Measurements from ENCODE around the gene C2orf81.

DNA sequence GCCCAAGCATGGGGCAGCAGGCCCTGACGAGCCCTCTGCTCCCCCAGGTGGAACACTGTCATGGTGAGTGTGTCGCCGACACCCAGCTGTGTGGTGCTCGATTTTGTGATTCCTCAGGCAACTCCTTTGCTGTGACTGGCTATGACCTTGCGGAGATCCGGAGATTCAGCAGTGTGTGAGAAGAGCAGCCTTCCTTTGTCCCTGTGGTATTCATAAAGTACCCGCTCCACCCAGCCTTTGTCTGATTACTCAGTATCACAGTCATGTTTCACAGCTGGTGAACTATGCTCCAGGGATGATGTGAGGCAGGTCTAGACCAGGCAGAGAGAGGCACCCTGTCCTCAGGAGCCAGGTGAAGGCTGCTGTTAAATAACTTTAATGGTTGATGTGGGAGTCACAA lies 4.1 kb upstream of the C2orf81 start:
- TF ChIP-seq HCFC1 (IDR thresholded peaks at IDR 0.05; ENCODE audit: low read length) (no peak), SUZ12 (IDR thresholded peaks at IDR 0.05; ENCODE audit: unreplicated experiment) (no peak), JUND (IDR thresholded peaks at IDR 0.05; ENCODE audit: low read depth, low read length) (no peak)
- TF ChIP-seq, protein P1, sequence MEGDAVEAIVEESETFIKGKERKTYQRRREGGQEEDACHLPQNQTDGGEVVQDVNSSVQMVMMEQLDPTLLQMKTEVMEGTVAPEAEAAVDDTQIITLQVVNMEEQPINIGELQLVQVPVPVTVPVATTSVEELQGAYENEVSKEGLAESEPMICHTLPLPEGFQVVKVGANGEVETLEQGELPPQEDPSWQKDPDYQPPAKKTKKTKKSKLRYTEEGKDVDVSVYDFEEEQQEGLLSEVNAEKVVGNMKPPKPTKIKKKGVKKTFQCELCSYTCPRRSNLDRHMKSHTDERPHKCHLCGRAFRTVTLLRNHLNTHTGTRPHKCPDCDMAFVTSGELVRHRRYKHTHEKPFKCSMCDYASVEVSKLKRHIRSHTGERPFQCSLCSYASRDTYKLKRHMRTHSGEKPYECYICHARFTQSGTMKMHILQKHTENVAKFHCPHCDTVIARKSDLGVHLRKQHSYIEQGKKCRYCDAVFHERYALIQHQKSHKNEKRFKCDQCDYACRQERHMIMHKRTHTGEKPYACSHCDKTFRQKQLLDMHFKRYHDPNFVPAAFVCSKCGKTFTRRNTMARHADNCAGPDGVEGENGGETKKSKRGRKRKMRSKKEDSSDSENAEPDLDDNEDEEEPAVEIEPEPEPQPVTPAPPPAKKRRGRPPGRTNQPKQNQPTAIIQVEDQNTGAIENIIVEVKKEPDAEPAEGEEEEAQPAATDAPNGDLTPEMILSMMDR (IDR thresholded peaks at IDR 0.05 in 2 of 3, conservative IDR thresholded peaks at IDR 0.05 in 1 of 3; ENCODE audit: control insufficient read depth in 2 of 3, extremely low read depth in 1 of 3, insufficient read depth in 1 of 3, low read depth in 3 of 3, low read length in 3 of 3), result no peak
- TF ChIP-seq, protein P2, sequence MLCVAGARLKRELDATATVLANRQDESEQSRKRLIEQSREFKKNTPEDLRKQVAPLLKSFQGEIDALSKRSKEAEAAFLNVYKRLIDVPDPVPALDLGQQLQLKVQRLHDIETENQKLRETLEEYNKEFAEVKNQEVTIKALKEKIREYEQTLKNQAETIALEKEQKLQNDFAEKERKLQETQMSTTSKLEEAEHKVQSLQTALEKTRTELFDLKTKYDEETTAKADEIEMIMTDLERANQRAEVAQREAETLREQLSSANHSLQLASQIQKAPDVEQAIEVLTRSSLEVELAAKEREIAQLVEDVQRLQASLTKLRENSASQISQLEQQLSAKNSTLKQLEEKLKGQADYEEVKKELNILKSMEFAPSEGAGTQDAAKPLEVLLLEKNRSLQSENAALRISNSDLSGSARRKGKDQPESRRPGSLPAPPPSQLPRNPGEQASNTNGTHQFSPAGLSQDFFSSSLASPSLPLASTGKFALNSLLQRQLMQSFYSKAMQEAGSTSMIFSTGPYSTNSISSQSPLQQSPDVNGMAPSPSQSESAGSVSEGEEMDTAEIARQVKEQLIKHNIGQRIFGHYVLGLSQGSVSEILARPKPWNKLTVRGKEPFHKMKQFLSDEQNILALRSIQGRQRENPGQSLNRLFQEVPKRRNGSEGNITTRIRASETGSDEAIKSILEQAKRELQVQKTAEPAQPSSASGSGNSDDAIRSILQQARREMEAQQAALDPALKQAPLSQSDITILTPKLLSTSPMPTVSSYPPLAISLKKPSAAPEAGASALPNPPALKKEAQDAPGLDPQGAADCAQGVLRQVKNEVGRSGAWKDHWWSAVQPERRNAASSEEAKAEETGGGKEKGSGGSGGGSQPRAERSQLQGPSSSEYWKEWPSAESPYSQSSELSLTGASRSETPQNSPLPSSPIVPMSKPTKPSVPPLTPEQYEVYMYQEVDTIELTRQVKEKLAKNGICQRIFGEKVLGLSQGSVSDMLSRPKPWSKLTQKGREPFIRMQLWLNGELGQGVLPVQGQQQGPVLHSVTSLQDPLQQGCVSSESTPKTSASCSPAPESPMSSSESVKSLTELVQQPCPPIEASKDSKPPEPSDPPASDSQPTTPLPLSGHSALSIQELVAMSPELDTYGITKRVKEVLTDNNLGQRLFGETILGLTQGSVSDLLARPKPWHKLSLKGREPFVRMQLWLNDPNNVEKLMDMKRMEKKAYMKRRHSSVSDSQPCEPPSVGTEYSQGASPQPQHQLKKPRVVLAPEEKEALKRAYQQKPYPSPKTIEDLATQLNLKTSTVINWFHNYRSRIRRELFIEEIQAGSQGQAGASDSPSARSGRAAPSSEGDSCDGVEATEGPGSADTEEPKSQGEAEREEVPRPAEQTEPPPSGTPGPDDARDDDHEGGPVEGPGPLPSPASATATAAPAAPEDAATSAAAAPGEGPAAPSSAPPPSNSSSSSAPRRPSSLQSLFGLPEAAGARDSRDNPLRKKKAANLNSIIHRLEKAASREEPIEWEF (IDR thresholded peaks at IDR 0.05; ENCODE audit: insufficient replicate concordance, low read depth, low read length), result no peak
